WTC11 (cell line): Measurements from ENCODE around the gene SLIT3. TPM values are rescaled to one million over a fixed set of nuclear protein-coding genes. Genes with fewer than 3 reads are reported as not detected.

Experiments
- ATAC-seq: fragments of 200-7000 bp; cut with Tn5 transposase; 2 replicates; pipeline ENCODE4 v1.10.0; 2021; ENCODE audit warnings: mild to moderate bottlenecking, moderate library complexity
- CTCF ChIA-PET: fragments of 300-600 bp; sonication (Branson Sonifier 250); formaldehyde crosslinking; loops from one replicate; lab custom pipeline; 2021; ENCODE audit warnings: antibody characterized with exemption; lab: Charles Lee
- POLR2A ChIA-PET: fragments of 350-600 bp; sonication (Branson Sonifier 250); formaldehyde crosslinking; loops from one replicate; lab custom pipeline; 2021; ENCODE audit warnings: antibody characterized with exemption; lab: Charles Lee
- DNase-seq: peaks from one replicate; pipeline ENCODE4 v3.0.0; 2021; ENCODE audit warnings: low spot score
- H3K27ac Mint-ChIP-seq: 2 replicates; pipeline ENCODE4 v1.8.0; 2021; ENCODE audit warnings: mixed read lengths
- H3K27me3 Mint-ChIP-seq: 2 replicates; pipeline ENCODE4 v1.8.0; 2021; ENCODE audit warnings: low read depth, mild to moderate bottlenecking, moderate library complexity, mixed read lengths
- H3K36me3 Mint-ChIP-seq: 2 replicates; pipeline ENCODE4 v1.8.0; 2021; ENCODE audit warnings: mixed read lengths
- H3K4me1 Mint-ChIP-seq: 2 replicates; pipeline ENCODE4 v1.8.0; 2022; ENCODE audit warnings: mixed read lengths
- H3K4me3 Mint-ChIP-seq: 2 replicates; pipeline ENCODE4 v1.8.0; 2021; ENCODE audit warnings: mild to moderate bottlenecking, moderate library complexity, mixed read lengths
- H3K9me3 Mint-ChIP-seq: 2 replicates; pipeline ENCODE4 v1.8.0; 2021; ENCODE audit warnings: mixed read lengths
- ATF2 ChIP-seq: sonication (generic); formaldehyde crosslinking; IDR thresholded peaks from 2 replicates; pipeline ENCODE4 v1.8.1; 2022; ENCODE audit warnings: low read depth, missing genetic modification reagents, borderline replicate concordance
- ETV6 ChIP-seq: sonication (generic); formaldehyde crosslinking; IDR thresholded peaks from 2 replicates; pipeline ENCODE4 v1.8.1; 2022; ENCODE audit warnings: mild to moderate bottlenecking, missing genetic modification reagents
- GABPB1 ChIP-seq: sonication (generic); formaldehyde crosslinking; IDR thresholded peaks from 2 replicates; pipeline ENCODE4 v1.8.1; 2023; ENCODE audit warnings: mild to moderate bottlenecking, missing genetic modification reagents
- JAZF1 ChIP-seq: fragments of 250-450 bp; sonication (Bioruptor Pico); IDR thresholded peaks from 2 replicates; pipeline ENCODE4 v1.9.0; 2021; ENCODE audit warnings: moderate library complexity, mild to moderate bottlenecking, inconsistent platforms
- SMAD3 ChIP-seq: sonication (generic); formaldehyde crosslinking; IDR thresholded peaks from 2 replicates; pipeline ENCODE4 v1.8.0; 2022; ENCODE audit warnings: missing genetic modification reagents, mild to moderate bottlenecking, borderline replicate concordance
- SP1 ChIP-seq: sonication (generic); formaldehyde crosslinking; conservative IDR thresholded peaks from 2 replicates; pipeline ENCODE4 v1.8.1; 2022; ENCODE audit warnings: missing genetic modification reagents
- TEAD4 ChIP-seq: sonication (generic); formaldehyde crosslinking; IDR thresholded peaks from 2 replicates; pipeline ENCODE4 v1.8.0; 2022; ENCODE audit warnings: mild to moderate bottlenecking, missing genetic modification reagents
- ZNF219 ChIP-seq: sonication (generic); formaldehyde crosslinking; IDR thresholded peaks from 2 replicates; pipeline ENCODE4 v1.8.0; 2023; ENCODE audit warnings: missing genetic modification reagents, mild to moderate bottlenecking, borderline replicate concordance
- ZNF416 ChIP-seq: fragments of 250-450 bp; sonication (Bioruptor Pico); IDR thresholded peaks from 2 replicates; pipeline ENCODE4 v1.9.0; 2021; ENCODE audit warnings: mild to moderate bottlenecking, inconsistent platforms
- ZNF423 ChIP-seq: fragments of 250-450 bp; sonication (Bioruptor Pico); IDR thresholded peaks from 2 replicates; pipeline ENCODE4 v2.1.2; 2022; ENCODE audit warnings: mild to moderate bottlenecking, moderate library complexity
- ZNF532 ChIP-seq: fragments of 250-450 bp; sonication (Bioruptor Pico); IDR thresholded peaks from 2 replicates; pipeline ENCODE4 v1.9.0; 2021; ENCODE audit warnings: mild to moderate bottlenecking, borderline replicate concordance
- total RNA-seq: library from RNA; stranded (reverse); gene quantifications from 3 replicates; pipeline ENCODE4 v1.2.3, GENCODE V29; 2021
- TF ChIP-seq, protein P1 (sequence below): sonication (generic); formaldehyde crosslinking; IDR thresholded peaks from 2 replicates; pipeline ENCODE4 v1.8.1; 2023; ENCODE audit warnings: mild to moderate bottlenecking, moderate library complexity, missing genetic modification reagents
- TF ChIP-seq, protein P2 (sequence below): sonication (generic); formaldehyde crosslinking; IDR thresholded peaks from 2 replicates; pipeline ENCODE4 v1.8.0; 2022; ENCODE audit warnings: mild to moderate bottlenecking, missing genetic modification reagents
- TF ChIP-seq, protein P3 (sequence below): sonication (generic); formaldehyde crosslinking; conservative IDR thresholded peaks from 2 replicates; pipeline ENCODE4 v1.8.1; 2023; ENCODE audit warnings: mild to moderate bottlenecking, low read depth, missing genetic modification reagents, moderate library complexity
- TF ChIP-seq, protein P4 (sequence below): fragments of 250-450 bp; sonication (Bioruptor Pico); IDR thresholded peaks from 2 replicates; pipeline ENCODE4 v1.8.0; 2021; ENCODE audit warnings: mild to moderate bottlenecking

Gene SLIT3
- total RNA-seq, 1 experiment from 2014 or later = 1.9 TPM

DNA sequence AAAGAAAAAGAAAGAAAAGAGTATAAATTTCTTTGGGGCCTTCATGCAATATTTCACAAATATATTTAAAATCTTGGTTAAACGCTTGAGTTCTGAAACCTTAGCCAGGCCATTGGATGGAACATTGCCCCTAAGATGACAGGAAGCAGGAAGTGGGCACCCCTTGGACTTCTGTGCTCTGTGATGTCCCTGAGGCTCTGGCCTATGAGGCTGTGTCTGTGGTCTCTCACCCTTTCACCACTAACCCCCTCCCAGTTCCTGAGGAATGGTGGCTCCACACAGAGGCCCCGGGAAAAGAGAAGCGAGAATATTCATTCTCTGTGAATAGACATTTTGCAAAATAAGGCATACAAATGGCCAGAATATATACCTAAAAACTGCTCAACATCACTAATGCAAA is 401.3 kb downstream of the SLIT3 start:
- ChIA-PET POLR2A (no interaction called here), CTCF (no interaction called here)
- Mint-ChIP-seq H3K4me1 (peaks cover 6% of the 10 kb centered on the region; the same call in 1 of the 2 replicates), H3K36me3 (no peaks in the 10 kb centered on the region), H3K27ac (no peak overlapping the region), H3K27me3 (no peaks in the 10 kb centered on the region; the same call in 1 of the 2 replicates), H3K9me3 (peaks cover 5% of the 10 kb centered on the region), H3K4me3 (no peak overlapping the region)
- TF ChIP-seq ZNF532 (CRISPR knock-in tag) (no peak), ZNF423 (no peak), TEAD4 (CRISPR knock-in tag) (no peak), ZNF219 (CRISPR knock-in tag) (no peak), SP1 (CRISPR knock-in tag) (no peak), SMAD3 (CRISPR knock-in tag) (no peak), JAZF1 (no peak)
- TF ChIP-seq, protein P1, sequence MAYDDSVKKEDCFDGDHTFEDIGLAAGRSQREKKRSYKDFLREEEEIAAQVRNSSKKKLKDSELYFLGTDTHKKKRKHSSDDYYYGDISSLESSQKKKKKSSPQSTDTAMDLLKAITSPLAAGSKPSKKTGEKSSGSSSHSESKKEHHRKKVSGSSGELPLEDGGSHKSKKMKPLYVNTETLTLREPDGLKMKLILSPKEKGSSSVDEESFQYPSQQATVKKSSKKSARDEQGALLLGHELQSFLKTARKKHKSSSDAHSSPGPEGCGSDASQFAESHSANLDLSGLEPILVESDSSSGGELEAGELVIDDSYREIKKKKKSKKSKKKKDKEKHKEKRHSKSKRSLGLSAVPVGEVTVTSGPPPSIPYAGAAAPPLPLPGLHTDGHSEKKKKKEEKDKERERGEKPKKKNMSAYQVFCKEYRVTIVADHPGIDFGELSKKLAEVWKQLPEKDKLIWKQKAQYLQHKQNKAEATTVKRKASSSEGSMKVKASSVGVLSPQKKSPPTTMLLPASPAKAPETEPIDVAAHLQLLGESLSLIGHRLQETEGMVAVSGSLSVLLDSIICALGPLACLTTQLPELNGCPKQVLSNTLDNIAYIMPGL (CRISPR knock-in tag) = no peak
- TF ChIP-seq, protein P2, sequence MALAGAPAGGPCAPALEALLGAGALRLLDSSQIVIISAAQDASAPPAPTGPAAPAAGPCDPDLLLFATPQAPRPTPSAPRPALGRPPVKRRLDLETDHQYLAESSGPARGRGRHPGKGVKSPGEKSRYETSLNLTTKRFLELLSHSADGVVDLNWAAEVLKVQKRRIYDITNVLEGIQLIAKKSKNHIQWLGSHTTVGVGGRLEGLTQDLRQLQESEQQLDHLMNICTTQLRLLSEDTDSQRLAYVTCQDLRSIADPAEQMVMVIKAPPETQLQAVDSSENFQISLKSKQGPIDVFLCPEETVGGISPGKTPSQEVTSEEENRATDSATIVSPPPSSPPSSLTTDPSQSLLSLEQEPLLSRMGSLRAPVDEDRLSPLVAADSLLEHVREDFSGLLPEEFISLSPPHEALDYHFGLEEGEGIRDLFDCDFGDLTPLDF = no peak
- ATAC-seq = no peak
- DNase-seq = no peak

DNA sequence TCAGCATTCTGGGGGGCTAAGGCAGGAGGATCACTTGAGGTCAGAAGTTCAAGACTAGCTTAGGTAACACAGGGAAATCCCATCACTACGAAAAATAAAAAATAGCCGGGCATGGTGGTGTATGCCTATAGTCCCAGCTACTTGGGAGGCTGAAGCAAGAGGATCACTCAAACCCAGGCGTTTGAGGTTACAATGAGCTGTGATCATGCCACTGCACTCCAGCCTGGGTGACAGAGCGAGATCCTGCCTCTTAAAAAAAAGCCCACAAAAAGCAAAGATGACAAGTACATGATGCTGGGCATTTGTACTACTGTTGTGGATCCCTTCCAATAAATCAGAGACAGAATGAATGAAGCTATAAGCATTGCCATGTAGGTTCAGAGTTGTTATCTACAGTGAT is 401.7 kb downstream of the SLIT3 start:
- ChIA-PET CTCF (no interaction called here), POLR2A (no interaction called here)
- no peak for DNase-seq
- Mint-ChIP-seq H3K36me3 (no peaks in the 10 kb centered on the region), H3K4me1 (peaks cover 6% of the 10 kb centered on the region; the same call in 1 of the 2 replicates), H3K4me3 (no peak overlapping the region), H3K9me3 (peaks cover 5% of the 10 kb centered on the region), H3K27me3 (no peaks in the 10 kb centered on the region; the same call in 1 of the 2 replicates), H3K27ac (no peak overlapping the region)
- TF ChIP-seq ZNF219 (CRISPR knock-in tag) = no peak
- no peak for ATAC-seq

DNA sequence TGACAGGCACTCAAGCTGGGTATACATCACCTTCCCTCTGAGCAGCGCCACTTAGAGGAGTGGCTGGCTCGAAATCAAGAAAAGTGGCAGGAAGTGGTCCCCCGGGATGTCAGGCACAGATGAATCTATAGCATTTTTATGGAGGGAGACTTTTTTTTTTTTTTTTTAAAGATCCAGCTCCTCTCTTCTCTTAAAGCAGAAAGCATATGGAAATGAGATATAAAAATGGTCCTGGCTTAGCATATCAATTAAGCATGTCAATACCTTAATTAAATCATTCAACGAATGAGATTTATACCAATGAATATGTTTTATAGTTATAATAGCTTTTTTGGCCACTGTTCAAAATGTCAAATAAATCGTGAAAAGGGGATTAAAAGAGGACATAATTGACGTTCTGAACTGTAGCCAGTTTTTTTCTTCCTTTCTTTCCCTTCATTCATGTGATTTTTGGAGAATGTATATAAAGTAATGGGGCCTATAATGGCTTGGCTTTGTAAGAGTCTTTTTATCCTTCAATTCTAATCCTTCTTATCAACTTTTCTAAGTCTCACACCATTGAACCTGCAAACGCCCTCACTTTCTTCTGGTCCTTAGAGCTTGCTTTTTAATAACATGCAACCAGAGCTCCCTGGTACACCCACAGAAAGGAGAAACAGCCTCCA is 402.6 kb downstream of the SLIT3 start:
- no peak overlapping the region for H3K27ac Mint-ChIP-seq
- peaks cover 5% of the 10 kb centered on the region for H3K9me3 Mint-ChIP-seq
- DNase-seq (no peak), ATAC-seq (no peak)
- CTCF ChIA-PET = interaction anchor here (0.7 to 1.3 kb wide), 3 partner anchors 41 to 150 kb away, joined by 3 to 6 read pairs (median 5); no protein-coding TSS in a partner anchor
- TF ChIP-seq GABPB1 (no peak), ZNF416 (no peak), ETV6 (CRISPR knock-in tag) (no peak), ATF2 (CRISPR knock-in tag) (no peak), ZNF219 (CRISPR knock-in tag) (no peak)
- TF ChIP-seq, protein P3, sequence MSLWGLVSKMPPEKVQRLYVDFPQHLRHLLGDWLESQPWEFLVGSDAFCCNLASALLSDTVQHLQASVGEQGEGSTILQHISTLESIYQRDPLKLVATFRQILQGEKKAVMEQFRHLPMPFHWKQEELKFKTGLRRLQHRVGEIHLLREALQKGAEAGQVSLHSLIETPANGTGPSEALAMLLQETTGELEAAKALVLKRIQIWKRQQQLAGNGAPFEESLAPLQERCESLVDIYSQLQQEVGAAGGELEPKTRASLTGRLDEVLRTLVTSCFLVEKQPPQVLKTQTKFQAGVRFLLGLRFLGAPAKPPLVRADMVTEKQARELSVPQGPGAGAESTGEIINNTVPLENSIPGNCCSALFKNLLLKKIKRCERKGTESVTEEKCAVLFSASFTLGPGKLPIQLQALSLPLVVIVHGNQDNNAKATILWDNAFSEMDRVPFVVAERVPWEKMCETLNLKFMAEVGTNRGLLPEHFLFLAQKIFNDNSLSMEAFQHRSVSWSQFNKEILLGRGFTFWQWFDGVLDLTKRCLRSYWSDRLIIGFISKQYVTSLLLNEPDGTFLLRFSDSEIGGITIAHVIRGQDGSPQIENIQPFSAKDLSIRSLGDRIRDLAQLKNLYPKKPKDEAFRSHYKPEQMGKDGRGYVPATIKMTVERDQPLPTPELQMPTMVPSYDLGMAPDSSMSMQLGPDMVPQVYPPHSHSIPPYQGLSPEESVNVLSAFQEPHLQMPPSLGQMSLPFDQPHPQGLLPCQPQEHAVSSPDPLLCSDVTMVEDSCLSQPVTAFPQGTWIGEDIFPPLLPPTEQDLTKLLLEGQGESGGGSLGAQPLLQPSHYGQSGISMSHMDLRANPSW = no peak
- TF ChIP-seq, protein P4, sequence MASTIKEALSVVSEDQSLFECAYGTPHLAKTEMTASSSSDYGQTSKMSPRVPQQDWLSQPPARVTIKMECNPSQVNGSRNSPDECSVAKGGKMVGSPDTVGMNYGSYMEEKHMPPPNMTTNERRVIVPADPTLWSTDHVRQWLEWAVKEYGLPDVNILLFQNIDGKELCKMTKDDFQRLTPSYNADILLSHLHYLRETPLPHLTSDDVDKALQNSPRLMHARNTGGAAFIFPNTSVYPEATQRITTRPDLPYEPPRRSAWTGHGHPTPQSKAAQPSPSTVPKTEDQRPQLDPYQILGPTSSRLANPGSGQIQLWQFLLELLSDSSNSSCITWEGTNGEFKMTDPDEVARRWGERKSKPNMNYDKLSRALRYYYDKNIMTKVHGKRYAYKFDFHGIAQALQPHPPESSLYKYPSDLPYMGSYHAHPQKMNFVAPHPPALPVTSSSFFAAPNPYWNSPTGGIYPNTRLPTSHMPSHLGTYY (CRISPR knock-in tag) = no peak
- POLR2A ChIA-PET = no interaction called here
- H3K4me3 Mint-ChIP-seq = no peak overlapping the region
- peaks cover 6% of the 10 kb centered on the region; the same call in 1 of the 2 replicates for H3K4me1 Mint-ChIP-seq
- H3K36me3 Mint-ChIP-seq = no peaks in the 10 kb centered on the region
- H3K27me3 Mint-ChIP-seq = no peaks in the 10 kb centered on the region; the same call in 1 of the 2 replicates
